T follicular helper cell (primary cell): ENCODE results near the gene KCNAB1.
"Not testable (repeated sequence)": the region's sequence is repeated elsewhere in the genome, so short reads cannot be mapped to it uniquely, and the experiment has no call there.

Experiments used
- DNase-seq: peaks from one replicate; pipeline ENCODE4 v3.0.0-alpha.2; 2020; ENCODE audit warnings: low read depth
- total RNA-seq, 2 experiments: gene quantifications; one replicate each; lab custom pipeline; 2026; lab: John Stamatoyannopoulos, UW

The KCNAB1 gene
- 0.06 to 0.09 reads per million in 2 experiments for total RNA-seq

- no peak for DNase-seq
Observed at GRCh38 chr3:156120528-156121251, at the start of gene KCNAB1. KCNAB1 (plus strand) TSS chr3:156120578.

- no peak for DNase-seq
Observed at GRCh38 chr3:156071031-156071430, 49.3 kb upstream of the KCNAB1 start.

GRCh38 chr3:156072950-156073657, 47.3 kb upstream of the KCNAB1 start:
- DNase-seq = not testable (repeated sequence)

- DNase-seq = no peak
Observed at GRCh38 chr3:156090126-156090525, 30.3 kb upstream of the KCNAB1 start.

GRCh38 chr3:156093964-156094363, 26.4 kb upstream of the KCNAB1 start:
- DNase-seq = no peak

GRCh38 chr3:156094391-156094790, 26.0 kb upstream of the KCNAB1 start:
- DNase-seq = no peak

GRCh38 chr3:156095652-156096051, 24.7 kb upstream of the KCNAB1 start:
- not testable (repeated sequence) for DNase-seq

- DNase-seq = no peak
Observed at GRCh38 chr3:156098437-156099035, 21.8 kb upstream of the KCNAB1 start.

GRCh38 chr3:156099348-156099747, 21.0 kb upstream of the KCNAB1 start:
- DNase-seq = not testable (repeated sequence)

GRCh38 chr3:156099984-156100383, 20.4 kb upstream of the KCNAB1 start:
- not testable (repeated sequence) for DNase-seq

- DNase-seq = no peak
Observed at GRCh38 chr3:156102267-156102931, 18.0 kb upstream of the KCNAB1 start.

- no peak for DNase-seq
Observed at GRCh38 chr3:156106721-156107373, 13.5 kb upstream of the KCNAB1 start.

- no peak for DNase-seq
Observed at GRCh38 chr3:156107504-156107903, 12.9 kb upstream of the KCNAB1 start.

GRCh38 chr3:156108616-156109015, 11.8 kb upstream of the KCNAB1 start:
- DNase-seq = no peak

GRCh38 chr3:156109989-156110388, 10.4 kb upstream of the KCNAB1 start:
- DNase-seq = no peak

GRCh38 chr3:156126467-156126866, 6.1 kb downstream of the KCNAB1 start:
- DNase-seq = no peak

GRCh38 chr3:156131241-156131640, 10.9 kb downstream of the KCNAB1 start:
- no peak for DNase-seq

GRCh38 chr3:156131799-156132198, 11.4 kb downstream of the KCNAB1 start:
- no peak for DNase-seq

GRCh38 chr3:156132313-156132712, 11.9 kb downstream of the KCNAB1 start:
- no peak for DNase-seq

GRCh38 chr3:156133076-156133475, 12.7 kb downstream of the KCNAB1 start:
- DNase-seq = no peak

- DNase-seq = no peak
Observed at GRCh38 chr3:156135921-156136638, 15.7 kb downstream of the KCNAB1 start.
